H4 (cell line): ENCODE data around the gene KRTAP9-2. TPM values are rescaled to one million over a fixed set of nuclear protein-coding genes. Genes with fewer than 3 reads are reported as not detected.
"Not testable (repeated sequence)": the region's sequence is repeated elsewhere in the genome, so short reads cannot be mapped to it uniquely, and the experiment has no call there.

Experiments used
- DNase-seq: peaks from one replicate; pipeline ENCODE4 v3.0.0-alpha.2; 2015; ENCODE audit warnings: low spot score
- total RNA-seq: library from RNA; depleted of rRNA; stranded (reverse); fragments of >200 nt; shearing (Covaris generic); gene quantifications from 2 replicates; pipeline ENCODE4 v1.2.3, GENCODE V29; 2014

Gene KRTAP9-2
- total RNA-seq, 1 experiment from 2014 or later: not detected

DNA sequence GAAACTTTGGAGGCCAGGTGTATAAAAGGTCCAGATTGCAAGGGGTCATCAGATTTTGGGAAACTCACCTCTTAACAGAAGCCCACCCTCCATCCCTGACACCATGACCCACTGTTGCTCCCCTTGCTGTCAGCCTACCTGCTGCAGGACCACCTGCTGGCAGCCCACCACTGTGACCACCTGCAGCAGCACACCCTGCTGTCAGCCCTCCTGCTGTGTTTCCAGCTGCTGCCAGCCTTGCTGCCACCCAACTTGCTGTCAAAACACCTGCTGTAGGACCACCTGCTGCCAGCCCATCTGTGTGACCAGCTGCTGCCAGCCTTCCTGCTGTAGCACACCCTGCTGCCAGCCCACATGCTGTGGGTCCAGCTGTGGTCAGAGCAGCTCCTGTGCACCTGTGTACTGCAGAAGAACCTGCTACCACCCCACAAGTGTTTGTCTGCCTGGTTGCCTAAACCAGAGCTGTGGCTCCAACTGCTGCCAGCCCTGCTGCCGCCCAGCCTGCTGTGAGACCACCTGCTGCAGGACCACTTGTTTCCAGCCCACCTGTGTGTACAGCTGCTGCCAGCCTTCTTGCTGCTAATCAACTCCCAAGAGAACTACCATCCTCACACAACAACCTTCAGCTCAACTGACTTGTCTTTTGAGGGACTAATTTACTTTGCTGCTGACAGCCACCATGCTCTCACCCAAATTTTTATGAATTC lies 6.1 kb downstream of the KRTAP9-2 start, which contains the start of gene KRTAP9-3:
Gene KRTAP9-3 (plus strand): TSS at position 51 of the 707 bp plus-strand sequence. CDS start 53 bp downstream, at position 104.
- DNase-seq: not testable (repeated sequence)

DNA sequence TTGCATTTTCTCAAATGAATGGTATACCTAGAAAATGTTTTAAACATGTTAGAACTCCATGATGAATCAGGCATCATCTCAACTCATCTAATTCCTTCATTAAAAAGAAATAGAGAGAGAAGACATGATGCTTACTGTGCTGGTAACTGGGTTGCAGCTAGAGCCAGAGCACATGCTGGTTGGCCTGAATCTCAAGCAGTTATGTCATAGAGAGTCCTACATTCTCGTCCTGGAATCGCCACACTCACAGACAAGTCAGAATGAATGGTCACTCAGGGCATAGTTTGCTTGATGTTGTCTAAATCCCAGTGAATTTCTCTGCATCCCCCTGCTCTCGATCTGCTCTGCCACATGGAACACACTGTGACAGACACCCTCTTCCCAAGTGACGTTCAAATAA lies 10.7 kb downstream of the KRTAP9-2 start:
- not testable (repeated sequence) for DNase-seq

DNA sequence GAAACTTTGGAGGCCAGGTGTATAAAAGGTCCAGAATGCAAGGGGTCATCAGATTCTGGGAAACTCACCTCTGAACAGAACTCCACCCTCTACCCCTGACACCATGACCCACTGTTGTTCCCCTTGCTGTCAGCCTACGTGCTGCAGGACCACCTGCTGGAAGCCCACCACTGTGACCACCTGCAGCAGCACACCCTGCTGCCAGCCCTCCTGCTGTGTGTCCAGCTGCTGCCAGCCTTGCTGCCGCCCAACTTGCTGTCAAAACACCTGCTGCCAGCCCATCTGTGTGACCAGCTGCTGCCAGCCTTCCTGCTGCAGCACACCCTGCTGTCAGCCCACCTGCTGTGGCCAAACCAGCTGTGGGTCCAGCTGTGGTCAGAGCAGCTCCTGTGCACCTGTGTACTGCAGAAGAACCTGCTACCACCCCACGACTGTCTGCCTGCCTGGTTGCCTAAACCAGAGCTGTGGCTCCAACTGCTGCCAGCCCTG lies 11.5 kb downstream of the KRTAP9-2 start, which contains the start of gene KRTAP9-8:
Gene KRTAP9-8 (plus strand): TSS at position 51 of the 489 bp plus-strand sequence. CDS start 53 bp downstream, at position 104.
- not testable (repeated sequence) for DNase-seq

DNA sequence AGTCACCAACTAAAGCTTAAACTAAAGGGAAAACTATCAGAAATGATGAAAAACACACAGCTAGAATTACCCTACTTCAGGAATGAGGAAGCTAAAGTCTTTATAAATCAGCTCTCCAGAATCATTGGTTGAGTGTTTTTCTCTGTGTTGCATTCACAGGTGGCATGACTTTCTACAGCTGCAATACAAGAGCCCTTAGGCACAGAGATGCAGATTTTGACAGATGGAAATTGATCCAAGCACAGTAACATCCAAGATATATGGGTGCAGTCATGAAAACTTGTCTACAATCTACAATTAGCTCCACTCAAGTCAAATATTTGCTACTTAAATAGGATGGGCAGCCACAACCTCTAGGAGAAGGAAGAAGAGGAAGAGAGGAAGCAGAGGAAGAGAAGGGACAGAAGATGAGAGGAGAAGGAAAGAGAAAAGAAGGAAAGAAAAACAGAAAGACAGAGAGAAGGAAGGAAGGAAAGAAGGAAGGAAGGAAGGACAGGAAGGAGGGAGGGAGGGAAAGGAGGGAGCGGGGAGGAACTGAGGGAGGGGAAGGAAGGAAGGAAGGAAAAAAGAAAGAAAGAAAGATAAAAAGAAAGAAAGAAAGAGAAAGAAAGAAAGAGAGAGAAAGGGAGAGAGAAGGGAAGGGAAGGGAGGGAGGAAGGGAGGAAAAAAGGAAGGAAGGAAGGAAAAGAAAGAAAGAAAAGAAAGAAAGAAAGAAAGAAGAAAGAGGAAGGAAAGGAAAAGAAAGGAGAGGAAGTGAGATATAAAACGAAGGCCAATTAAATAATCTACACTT lies 20.7 kb downstream of the KRTAP9-2 start:
- DNase-seq: not testable (repeated sequence)

DNA sequence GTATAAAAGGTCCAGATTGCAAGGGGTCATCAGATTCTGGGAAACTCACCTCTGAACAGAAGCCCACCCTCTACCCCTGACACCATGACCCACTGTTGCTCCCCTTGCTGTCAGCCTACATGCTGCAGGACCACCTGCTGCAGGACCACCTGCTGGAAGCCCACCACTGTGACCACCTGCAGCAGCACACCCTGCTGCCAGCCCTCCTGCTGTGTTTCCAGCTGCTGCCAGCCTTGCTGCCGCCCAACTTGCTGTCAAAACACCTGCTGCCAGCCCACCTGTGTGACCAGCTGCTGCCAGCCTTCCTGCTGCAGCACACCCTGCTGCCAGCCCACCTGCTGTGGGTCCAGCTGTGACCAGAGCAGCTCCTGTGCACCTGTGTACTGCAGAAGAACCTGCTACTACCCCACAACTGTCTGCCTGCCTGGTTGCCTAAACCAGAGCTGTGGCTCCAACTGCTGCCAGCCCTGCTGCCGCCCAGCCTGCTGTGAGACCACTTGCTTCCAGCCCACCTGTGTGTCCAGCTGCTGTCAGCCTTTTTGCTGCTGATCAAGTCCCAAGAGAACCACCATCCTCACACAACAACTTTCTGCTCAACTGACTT lies 23.3 kb downstream of the KRTAP9-2 start, which contains the start of gene KRTAP9-4:
Gene KRTAP9-4 (plus strand): TSS at position 51 of the 604 bp plus-strand sequence. CDS start 34 bp downstream, at position 85.
- DNase-seq: not testable (repeated sequence)

DNA sequence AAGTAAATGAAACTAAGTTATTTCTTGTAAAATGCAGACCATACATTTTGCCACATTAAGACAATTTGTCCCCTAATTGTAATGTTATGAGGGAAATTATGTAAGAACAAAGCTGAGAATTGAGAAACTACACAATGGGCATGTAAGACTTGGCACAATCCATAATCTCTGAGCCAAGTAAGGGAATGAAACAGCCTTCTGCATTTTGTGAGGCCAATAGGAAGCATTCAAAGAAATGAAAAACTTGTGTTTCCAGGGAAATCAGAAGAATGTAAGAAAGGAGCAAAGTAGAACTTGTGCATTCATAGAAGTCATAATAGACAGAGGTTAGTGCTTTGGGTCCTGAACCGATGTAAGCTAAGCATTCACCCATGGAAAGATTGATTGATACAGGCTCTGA lies 24.8 kb downstream of the KRTAP9-2 start:
- no peak for DNase-seq

DNA sequence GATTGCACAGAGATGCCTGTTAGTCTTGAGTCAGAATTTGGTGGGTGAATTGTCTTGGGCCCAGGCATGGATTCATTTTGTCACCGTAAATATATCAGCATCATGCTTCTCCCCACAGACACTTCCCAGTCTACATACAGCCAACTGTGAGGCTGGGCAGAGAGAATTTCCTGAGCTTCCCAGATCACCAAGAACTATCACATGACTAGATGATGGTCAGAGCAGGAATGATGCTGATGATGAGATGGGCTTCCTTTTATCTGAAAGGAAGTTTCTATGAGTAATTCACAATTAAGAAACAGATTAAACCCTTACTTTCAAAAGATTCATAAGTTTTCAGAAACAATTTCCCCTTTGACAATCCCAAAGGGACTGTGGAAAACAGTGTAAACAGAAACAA lies 28.4 kb downstream of the KRTAP9-2 start:
- DNase-seq: no peak

DNA sequence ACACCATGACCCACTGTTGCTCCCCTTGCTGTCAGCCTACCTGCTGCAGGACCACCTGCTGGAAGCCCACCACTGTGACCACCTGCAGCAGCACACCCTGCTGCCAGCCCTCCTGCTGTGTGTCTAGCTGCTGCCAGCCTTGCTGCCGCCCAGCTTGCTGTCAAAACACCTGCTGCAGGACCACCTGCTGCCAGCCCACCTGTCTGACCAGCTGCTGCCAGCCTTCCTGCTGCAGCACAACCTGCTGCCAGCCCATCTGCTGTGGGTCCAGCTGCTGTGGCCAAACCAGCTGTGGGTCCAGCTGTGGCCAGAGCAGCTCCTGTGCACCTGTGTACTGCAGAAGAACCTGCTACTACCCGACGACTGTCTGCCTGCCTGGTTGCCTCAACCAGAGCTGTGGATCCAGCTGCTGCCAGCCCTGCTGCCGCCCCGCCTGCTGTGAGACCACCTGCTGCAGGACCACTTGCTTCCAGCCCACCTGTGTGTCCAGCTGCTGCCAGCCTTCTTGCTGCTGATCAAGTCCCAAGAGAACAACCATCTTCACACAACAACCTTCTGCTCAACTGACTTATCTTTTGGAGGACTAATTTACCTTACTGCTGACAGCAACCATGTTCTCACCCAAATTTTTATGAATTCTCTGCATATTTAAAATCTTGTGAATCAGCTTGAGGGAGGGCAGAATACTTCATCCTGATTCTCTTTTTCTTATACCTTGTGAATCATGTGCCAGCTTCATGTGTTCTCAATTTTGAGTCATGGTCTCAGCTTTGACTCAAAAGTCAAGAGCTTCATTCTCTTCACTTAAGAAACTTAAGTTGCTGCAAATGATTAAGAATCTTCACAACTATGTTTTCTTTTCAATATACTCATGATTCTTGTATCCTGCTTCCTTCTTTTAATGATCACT lies 29.2 kb downstream of the KRTAP9-2 start, which contains the start of gene KRTAP9-9:
Gene KRTAP9-9 (plus strand): TSS at position 4 of the 910 bp plus-strand sequence.
- DNase-seq: not testable (repeated sequence)

DNA sequence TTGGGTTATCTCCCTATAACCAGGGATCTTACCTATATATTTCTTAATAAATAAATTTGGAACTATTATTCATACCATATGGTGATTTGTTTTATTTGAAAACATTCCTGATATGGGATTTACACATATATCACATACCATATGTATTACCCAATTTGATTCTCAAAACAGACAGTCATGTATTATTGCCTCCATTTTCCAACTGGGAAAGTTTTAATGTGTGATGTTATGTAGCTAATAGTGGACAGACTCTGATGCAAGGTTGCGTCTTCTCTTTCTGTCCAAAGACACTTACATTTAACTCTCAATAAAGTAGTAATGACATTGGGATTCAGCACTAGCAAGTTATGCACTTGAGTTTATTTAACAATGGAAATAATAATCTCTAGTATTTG lies 29.8 kb downstream of the KRTAP9-2 start:
- DNase-seq: no peak

DNA sequence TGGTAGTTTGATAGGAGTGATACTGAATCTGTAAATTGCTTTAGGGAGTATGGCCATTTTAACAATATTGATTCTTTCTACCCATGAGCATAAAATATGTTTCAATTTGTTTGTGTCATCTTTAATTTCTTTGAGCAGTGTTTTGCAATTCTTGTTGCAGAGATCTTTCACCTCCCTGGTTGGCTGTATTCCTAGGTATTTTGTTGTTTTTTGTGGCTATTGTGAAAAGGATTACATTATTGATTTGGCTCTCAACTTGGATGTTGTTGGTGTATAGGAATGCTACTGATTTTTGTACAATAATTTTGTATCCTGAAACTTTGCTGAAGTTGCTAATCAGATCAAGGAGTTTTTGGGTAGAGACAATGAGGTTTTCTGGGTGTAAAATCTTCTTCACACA lies 32.0 kb downstream of the KRTAP9-2 start:
- DNase-seq: no peak

DNA sequence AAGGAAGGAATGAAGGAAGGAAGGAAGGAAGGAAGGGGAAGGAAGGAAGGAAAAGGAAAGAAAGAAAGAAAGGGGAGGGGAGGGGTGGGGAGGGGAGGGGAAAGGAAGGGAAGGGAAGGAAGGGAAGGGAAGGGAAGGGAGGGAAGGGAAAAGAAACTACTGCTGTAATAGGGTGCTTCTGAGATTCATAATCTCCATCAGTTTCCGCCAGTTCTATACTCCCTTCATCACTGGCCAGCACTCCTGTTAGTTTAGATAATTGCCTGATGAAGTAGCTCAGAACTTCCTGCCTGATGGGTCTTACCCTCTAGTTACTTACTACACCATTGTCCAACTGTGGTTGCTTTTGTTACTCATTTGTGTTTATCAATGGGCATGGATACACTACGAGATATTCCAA lies 36.8 kb downstream of the KRTAP9-2 start:
- DNase-seq: no peak

DNA sequence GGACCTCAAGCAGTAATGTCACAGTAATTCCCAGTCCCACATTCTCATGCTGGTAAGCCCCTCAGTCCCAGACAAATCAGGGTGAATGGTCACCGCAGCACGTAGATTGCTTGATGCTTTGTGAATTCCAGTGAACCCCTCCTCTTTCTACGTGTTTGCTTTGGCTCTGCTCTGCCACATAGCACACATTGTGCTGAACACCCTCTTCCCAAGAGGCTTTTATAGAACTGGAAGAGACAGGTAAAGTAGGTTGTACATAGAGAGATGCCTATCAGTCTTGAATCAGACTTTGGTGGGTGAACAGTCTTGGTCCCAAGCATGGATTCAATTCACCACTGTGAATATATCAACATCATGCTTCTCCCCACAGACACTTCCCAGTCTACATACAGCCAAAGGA lies 38.2 kb downstream of the KRTAP9-2 start:
- DNase-seq: no peak

DNA sequence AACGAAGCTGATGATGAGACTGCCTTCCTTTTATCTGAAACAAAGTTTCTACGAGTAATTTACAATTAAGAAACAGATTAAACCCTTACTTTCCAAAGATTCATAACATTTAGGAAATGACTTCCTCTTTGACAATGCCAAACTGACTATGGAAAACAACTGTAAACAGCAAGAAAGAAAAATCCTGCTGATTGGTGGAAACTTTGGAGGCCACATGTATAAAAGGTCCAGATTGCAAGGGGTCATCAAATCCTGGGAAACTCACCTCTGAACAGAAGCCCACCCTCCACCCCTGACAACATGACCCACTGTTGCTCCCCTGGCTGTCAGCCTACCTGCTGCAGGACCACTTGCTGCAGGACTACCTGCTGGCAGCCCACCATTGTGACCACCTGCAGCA lies 38.6 kb downstream of the KRTAP9-2 start, which contains the start of gene KRTAP9-6:
Gene KRTAP9-6 (plus strand): TSS at position 301 of the 400 bp plus-strand sequence. CDS start 0 bp downstream, at position 301.
- DNase-seq: no peak

DNA sequence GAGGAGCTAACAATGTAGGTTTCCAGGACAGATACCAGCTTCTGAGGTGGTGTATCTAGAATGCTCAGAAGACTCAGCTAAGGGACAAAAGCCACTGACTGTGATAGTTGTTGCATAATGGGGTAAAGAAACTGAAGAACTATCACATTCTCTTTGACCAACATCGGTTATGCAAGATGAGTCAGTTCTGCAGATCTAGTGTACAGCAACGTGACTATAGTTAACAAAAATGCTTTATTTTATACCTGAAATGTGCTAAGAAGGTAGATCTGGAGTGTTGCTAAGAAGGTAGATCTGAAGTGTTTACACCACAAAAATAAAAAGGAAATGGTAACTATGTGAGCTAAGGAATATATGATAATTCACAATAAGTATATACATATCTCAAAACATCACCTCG lies 41.3 kb downstream of the KRTAP9-2 start:
- DNase-seq: no peak

DNA sequence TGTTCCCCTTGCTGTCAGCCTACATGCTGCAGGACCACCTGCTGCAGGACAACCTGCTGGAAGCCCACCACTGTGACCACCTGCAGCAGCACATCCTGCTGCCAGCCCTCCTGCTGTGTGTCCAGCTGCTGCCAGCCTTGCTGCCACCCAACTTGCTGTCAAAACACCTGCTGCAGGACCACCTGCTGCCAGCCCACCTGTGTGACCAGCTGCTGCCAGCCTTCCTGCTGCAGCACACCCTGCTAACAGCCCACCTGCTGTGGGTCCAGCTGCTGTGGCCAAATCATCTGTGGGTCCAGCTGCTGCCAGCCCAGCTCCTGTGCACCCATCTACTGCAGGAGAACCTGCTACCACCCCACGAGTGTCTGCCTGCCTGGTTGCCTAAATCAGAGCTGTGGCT lies 44.9 kb downstream of the KRTAP9-2 start:
- DNase-seq: not testable (repeated sequence)

DNA sequence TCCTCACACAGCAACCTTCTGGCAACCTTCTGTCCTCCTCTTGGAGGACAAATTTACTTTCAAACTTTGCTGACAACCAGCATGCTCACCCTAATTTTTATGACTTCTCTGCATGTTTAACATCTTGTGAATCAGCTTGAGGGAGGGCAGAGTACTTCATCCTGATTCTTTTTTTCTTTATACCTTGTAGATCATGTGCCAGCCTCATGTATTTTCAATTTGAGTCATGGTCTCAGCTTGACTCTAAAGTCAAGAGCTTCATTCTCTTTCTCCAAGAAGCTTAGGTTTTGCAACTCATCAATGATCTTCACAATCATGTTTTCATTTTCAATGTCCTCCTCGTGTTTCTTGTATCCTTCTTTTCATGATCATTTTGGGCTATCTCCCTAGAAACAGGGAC lies 45.4 kb downstream of the KRTAP9-2 start:
- DNase-seq: no peak

DNA sequence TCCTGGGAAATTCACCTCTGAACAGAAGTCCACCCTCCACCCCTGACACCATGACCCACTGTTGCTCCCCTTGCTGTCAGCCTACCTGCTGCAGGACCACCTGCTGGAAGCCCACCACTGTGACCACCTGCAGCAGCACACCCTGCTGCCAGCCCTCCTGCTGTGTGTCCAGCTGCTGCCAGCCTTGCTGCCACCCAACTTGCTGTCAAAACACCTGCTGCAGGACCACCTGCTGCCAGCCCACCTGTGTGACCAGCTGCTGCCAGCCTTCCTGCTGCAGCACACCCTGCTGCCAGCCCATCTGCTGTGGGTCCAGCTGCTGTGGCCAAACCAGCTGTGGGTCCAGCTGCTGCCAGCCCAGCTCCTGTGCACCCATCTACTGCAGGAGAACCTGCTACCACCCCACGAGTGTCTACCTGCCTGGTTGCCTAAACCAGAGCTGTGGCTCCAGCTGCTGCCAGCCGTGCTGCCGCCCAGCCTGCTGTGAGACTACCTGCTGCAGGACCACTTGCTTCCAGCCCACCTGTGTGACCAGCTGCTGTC lies 49.3 kb downstream of the KRTAP9-2 start, which contains the start of gene KRTAP9-7:
Gene KRTAP9-7 (plus strand): TSS at position 51 of the 543 bp plus-strand sequence. CDS start 0 bp downstream, at position 51.
- not testable (repeated sequence) for DNase-seq
